ENCODE measurements around the gene TAF10.

The TAF10 gene

DNA sequence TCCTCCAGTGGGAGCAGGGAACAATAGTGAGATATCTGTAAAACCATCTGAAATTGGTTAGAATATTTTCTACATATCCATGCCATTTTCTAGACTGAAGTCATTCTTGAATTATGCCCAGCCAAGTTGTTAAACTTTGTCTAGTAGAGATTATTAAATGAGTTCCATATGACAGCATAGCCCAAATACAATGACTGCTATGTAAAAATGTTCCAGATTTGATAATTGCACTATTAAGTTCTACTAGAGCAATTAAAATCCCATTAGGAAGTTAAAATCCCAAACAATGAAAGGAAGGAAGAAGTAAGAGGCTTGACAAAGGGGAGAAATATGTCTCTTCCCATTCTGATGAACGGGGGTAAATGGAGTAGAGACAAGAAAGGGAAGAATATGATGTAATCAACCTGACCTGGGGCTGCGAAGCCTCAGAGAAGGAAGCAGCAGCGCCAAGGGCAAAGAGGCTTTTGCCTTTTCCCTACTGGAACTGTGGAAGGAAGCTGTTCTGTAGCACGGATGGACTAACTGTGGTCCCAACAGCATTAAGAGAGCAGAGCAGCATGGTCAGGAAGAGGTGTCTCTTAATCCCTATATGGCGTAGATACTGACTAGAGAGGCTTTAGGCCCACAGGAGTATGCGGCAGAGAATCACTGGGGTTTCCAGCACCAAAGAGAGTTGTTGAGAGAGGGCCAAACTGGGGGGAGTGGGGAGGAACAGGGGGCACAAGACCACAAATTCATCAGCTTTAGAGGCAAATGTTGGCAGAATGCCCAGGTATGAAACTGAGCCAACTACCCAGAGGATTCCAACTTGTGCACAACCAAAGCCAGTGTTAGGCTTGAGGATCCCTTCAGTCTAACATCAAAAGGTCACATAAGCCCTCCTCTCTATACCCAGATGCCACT lies 35.3 kb downstream of the TAF10 start:
- DNase-seq: no peak

DNA sequence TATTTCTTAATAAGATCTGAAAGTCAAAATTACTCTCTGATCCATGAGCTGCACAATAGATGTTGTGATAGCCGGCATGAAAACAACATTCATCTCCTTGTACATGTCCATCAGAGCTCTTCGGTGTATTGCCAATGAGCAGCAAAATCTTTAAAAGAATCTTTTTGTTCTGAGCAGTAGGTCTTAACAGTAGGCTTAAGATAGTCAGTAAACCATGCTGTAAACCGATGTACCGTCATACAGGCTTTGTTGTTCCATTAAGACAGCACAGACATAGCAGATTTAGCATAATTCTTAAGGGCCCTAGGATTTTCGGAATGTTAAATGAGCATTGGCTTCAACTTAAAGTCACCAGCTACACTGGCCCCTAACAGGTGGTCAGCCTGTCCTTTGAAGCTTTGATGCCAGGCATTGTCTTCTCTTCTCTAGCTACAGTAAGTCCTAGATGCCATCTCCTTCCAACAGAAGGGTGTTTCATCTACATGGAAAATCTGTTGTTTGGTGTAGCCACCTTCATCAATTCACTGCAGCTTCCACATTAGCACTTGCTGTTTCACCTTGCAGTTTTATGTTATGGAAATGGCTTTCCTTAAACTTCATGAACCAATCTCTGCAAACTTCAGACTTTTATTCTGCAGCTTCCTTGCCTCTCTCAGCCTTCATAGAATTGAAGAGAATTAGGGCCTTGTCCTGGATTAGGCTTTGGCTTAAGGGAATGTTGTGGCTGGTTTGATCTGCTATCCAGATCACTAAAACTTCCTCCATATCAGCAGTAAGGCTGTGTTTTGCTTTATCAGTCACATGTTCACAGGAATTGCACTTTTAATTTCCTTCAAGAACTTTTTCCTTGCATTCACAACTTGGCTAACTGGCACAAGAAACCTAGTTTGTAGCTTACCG lies 37.0 kb downstream of the TAF10 start:
- no peak for DNase-seq

GRCh38 chr11:6572215-6572614 lies 39.8 kb downstream of the TAF10 start:
- no peak for DNase-seq

DNA sequence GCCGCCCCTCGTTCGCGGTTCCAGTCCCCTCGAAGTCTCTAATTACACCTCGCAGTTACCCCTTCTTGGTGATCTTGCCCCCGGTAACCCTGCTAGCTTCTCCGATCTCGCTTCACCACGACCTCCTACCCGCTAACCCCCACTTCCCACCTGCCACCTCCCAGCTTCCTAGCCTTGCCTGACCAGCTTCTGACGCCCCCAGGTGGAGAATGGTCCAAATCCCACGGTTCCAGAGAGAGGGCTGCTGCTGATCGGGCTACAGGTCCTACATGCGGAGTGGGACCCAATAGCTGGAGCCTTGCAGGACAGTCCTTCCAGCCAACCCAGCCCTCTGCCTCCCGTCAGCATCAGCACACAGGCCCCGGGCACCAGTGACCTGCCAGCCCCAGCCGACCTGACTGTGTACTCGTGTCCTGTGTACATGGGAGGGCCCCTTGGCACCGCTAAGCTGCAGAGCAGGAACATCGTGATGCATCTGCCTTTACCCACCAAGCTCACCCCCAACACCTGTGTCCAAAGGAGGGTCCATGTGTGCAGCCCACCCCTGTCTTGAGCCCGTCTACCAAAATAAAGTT lies 40.5 kb downstream of the TAF10 start:
- no peak for DNase-seq

DNA sequence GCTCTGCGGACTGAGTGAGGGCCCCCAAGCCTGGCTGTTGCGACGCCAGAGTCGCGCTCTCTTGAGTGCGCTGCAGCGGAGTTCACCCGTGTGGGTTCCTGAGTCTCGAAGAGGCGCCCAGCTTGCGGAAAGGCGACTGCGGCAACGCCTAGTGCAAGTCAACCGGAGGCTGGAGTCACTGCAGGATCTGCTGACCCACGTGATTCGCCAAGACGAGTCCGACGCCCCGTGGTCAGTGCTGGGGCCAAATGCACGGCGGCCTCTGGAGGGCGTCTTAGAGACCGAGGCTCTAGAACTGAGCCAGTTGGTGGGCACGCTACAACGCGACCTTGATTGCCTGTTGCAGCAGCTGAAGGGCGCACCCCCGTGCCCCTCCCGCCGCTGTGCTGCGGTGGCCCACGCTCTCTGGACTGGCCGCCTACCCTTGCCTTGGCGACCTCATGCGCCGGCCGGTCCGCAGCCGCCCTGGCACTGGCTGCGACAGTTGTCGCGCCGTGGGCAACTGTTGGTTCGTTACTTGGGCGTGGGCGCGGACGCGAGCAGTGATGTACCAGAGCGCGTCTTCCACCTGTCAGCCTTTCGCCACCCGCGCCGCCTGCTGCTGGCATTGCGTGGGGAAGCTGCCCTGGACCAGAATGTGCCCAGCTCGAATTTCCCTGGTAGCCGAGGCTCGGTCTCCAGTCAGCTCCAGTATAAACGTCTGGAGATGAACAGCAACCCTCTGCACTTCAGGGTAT lies 41.2 kb downstream of the TAF10 start:
- DNase-seq: no peak

DNA sequence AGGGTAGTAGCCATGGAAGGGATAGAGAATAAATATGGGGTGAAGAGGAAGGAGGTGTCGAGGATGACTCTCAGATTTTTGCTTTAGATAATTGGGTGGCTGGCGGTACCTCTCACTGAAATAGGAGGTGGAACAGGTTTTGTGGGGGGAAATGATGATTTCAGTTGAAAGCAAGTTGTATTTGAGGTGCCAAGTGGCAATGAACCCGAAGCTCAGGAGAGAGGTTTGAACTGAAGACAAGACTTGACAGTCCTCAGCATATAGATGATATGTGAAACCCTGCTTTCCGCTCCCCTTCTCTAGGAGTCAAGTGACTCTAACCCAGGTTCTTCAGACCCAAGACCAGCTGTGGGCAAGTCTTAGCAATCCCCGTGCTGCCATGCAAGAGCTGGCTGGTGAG lies 42.3 kb downstream of the TAF10 start:
- no peak for DNase-seq

GRCh38 chr11:6568191-6568918 lies 43.7 kb downstream of the TAF10 start:
- no peak for DNase-seq

GRCh38 chr11:6567371-6567745 lies 44.7 kb downstream of the TAF10 start:
- no peak for DNase-seq

- no peak for DNase-seq
Measured at GRCh38 chr11:6566704-6567370, 45.2 kb downstream of the TAF10 start.

GRCh38 chr11:6565988-6566703 lies 45.9 kb downstream of the TAF10 start:
- DNase-seq: no peak

DNA sequence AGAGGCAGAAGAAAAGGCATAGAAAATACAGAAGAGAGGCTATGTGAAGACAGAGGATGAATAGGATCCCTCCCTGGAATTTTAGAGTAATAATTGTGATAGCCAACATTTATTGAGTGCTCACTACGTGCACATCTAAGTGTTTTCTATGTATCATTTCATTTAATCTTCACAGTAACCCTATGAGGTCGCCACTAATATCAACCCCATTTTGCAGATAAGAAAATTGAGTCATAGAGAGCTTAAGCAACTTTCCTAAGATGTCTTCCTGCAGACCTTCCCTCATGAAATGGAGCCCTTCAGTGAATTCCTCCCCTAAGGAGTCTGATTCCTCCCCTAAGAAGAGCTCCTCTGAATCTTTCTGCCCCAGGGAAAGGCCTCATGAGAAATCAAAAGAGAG lies 46.7 kb downstream of the TAF10 start:
- DNase-seq: no peak

- DNase-seq: no peak
Measured at GRCh38 chr11:6563667-6564066, 48.3 kb downstream of the TAF10 start.

- DNase-seq: no peak
Measured at GRCh38 chr11:6563121-6563619, 48.8 kb downstream of the TAF10 start.

DNA sequence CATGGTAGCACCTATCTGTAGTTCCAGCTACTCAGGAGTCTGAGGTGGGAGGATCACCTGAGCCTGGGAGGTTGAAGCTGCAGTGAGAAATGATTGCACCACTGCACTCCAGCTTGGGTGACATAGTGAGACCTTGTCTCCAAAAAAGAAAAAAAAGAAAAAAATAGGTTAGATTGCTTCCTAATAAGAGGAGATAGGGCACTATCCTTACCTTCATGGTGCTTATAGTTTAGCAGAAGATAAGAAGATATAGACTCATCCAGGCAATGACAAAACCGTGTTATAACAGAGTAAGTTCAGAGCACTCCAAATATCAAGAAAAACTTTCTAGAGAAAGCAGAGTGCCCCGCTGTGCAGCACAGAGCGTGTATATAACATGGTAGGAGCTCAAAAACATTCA lies 50.7 kb downstream of the TAF10 start:
- no peak for DNase-seq

All from CD4-positive, alpha-beta T cell treated with Interleukin-6 for 4 hours (primary cell).